Mammary epithelial cell (primary cell): Measurements from ENCODE around the gene DLG1.

ENCODE experiments used
- EZH2 ChIP-seq: IDR thresholded peaks from 2 replicates; pipeline ENCODE4 v1.6.1; 2012; ENCODE audit warnings: low read length, inconsistent platforms, borderline replicate concordance
- TF ChIP-seq, protein P1 (sequence below), 2 donors: IDR thresholded peaks in 1 of 2; conservative IDR thresholded peaks in 1 of 2; 2 replicates each; pipeline ENCODE4 v1.5.1; 2011 to 2012; ENCODE audit warnings: inconsistent platforms in 2 of 2, low read length in 2 of 2, mild to moderate bottlenecking in 2 of 2, control low read depth in 1 of 2, low read depth in 1 of 2; ENCODE audit not compliant: insufficient read depth in 1 of 2; ENCODE audit errors: extremely low read depth in 1 of 2

- TF ChIP-seq, protein P1, sequence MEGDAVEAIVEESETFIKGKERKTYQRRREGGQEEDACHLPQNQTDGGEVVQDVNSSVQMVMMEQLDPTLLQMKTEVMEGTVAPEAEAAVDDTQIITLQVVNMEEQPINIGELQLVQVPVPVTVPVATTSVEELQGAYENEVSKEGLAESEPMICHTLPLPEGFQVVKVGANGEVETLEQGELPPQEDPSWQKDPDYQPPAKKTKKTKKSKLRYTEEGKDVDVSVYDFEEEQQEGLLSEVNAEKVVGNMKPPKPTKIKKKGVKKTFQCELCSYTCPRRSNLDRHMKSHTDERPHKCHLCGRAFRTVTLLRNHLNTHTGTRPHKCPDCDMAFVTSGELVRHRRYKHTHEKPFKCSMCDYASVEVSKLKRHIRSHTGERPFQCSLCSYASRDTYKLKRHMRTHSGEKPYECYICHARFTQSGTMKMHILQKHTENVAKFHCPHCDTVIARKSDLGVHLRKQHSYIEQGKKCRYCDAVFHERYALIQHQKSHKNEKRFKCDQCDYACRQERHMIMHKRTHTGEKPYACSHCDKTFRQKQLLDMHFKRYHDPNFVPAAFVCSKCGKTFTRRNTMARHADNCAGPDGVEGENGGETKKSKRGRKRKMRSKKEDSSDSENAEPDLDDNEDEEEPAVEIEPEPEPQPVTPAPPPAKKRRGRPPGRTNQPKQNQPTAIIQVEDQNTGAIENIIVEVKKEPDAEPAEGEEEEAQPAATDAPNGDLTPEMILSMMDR (conservative IDR thresholded peaks at IDR 0.05 in 1 of 2, IDR thresholded peaks at IDR 0.05 in 1 of 2; ENCODE audit: extremely low read depth in 1 of 2, insufficient read depth in 1 of 2, low read depth in 1 of 2, low read length in 2 of 2) = no peak
- no peak for TF ChIP-seq EZH2
These were observed 48.9 kb downstream of the DLG1 start for GRCh38 chr3:197249542-197249941.
